H9 (cell line): Measurements from ENCODE around the gene REV1. TPM values are rescaled to one million over a fixed set of nuclear protein-coding genes. Genes with fewer than 3 reads are reported as not detected.

Experiments
- DNase-seq: peaks from one replicate; pipeline ENCODE4 v3.0.0-alpha.2; 2017
- H2AFZ ChIP-seq: one replicate; pipeline ENCODE4 v1.6.1; 2013; ENCODE audit warnings: mild to moderate bottlenecking, low read length, control low read depth, moderate library complexity
- H2AK5ac ChIP-seq: 2 replicates; pipeline ENCODE4 v1.6.1; 2013; ENCODE audit warnings: low read length, control low read depth, mixed read lengths; ENCODE audit not compliant: insufficient read length
- H2BK120ac ChIP-seq: one replicate; pipeline ENCODE4 v1.6.1; 2013; ENCODE audit warnings: low read depth, mild to moderate bottlenecking, low read length, control low read depth, inconsistent platforms; ENCODE audit not compliant: poor library complexity, severe bottlenecking
- H2BK12ac ChIP-seq: 2 replicates; pipeline ENCODE4 v1.6.1; 2013; ENCODE audit warnings: low read length, control low read depth, mixed read lengths, low read depth; ENCODE audit not compliant: insufficient read length
- H2BK15ac ChIP-seq: 2 replicates; pipeline ENCODE4 v1.6.1; 2013; ENCODE audit warnings: low read depth, low read length, control low read depth
- H2BK20ac ChIP-seq: one replicate; pipeline ENCODE4 v1.6.1; 2013; ENCODE audit warnings: low read depth, mild to moderate bottlenecking, low read length, control low read depth, inconsistent platforms; ENCODE audit not compliant: poor library complexity, severe bottlenecking
- H2BK5ac ChIP-seq: 2 replicates; pipeline ENCODE4 v1.6.1; 2013; ENCODE audit warnings: low read length, control low read depth, mixed read lengths; ENCODE audit not compliant: insufficient read length
- H3K14ac ChIP-seq: 2 replicates; pipeline ENCODE4 v1.6.1; 2013; ENCODE audit warnings: low read length, control low read depth; ENCODE audit not compliant: insufficient read depth
- H3K18ac ChIP-seq: 2 replicates; pipeline ENCODE4 v1.6.1; 2013; ENCODE audit warnings: low read depth, mild to moderate bottlenecking, mixed read lengths, low read length, control low read depth; ENCODE audit not compliant: insufficient read length
- H3K23ac ChIP-seq: 2 replicates; pipeline ENCODE4 v1.6.1; 2013; ENCODE audit warnings: low read length, control low read depth, mixed read lengths, low read depth; ENCODE audit not compliant: insufficient read length
- H3K23me2 ChIP-seq: 2 replicates; pipeline ENCODE4 v1.6.1; 2013; ENCODE audit warnings: low read depth, mild to moderate bottlenecking, mixed read lengths, low read length, control low read depth; ENCODE audit not compliant: insufficient read length, poor library complexity, severe bottlenecking
- H3K27ac ChIP-seq: 2 replicates; pipeline ENCODE4 v1.5.1; 2013; ENCODE audit warnings: low read length, control low read depth, mixed read lengths, low read depth; ENCODE audit not compliant: insufficient read length
- H3K27me3 ChIP-seq: 2 replicates; pipeline ENCODE4 v1.6.1; 2013; ENCODE audit warnings: low read length, control low read depth, inconsistent platforms; ENCODE audit not compliant: insufficient read depth
- H3K4ac ChIP-seq: 2 replicates; pipeline ENCODE4 v1.6.1; 2013; ENCODE audit warnings: low read depth, mild to moderate bottlenecking, control low read depth, inconsistent platforms, low read length, moderate library complexity
- H3K4me1 ChIP-seq: 2 replicates; pipeline ENCODE4 v1.6.1; 2013; ENCODE audit warnings: low read length, control low read depth, inconsistent platforms; ENCODE audit not compliant: insufficient read depth
- H3K4me2 ChIP-seq: 2 replicates; pipeline ENCODE4 v1.6.1; 2013; ENCODE audit warnings: low read length, control low read depth, mixed read lengths; ENCODE audit not compliant: insufficient read length, insufficient read depth
- H3K56ac ChIP-seq: 2 replicates; pipeline ENCODE4 v1.6.1; 2013; ENCODE audit warnings: low read depth, mild to moderate bottlenecking, mixed read lengths, low read length, control low read depth; ENCODE audit not compliant: insufficient read length
- H3K79me1 ChIP-seq: 2 replicates; pipeline ENCODE4 v1.6.1; 2013; ENCODE audit warnings: low read depth, mild to moderate bottlenecking, moderate library complexity, low read length, control low read depth, inconsistent platforms; ENCODE audit not compliant: insufficient read depth, poor library complexity, severe bottlenecking
- H3K79me2 ChIP-seq: 2 replicates; pipeline ENCODE4 v1.6.1; 2013; ENCODE audit warnings: low read length, control low read depth, inconsistent platforms; ENCODE audit not compliant: insufficient read depth
- H3K9ac ChIP-seq: 2 replicates; pipeline ENCODE4 v1.6.1; 2013; ENCODE audit warnings: low read length, control low read depth, mixed read lengths; ENCODE audit not compliant: insufficient read length; ENCODE audit errors: extremely low read depth
- H3K9me3 ChIP-seq: one replicate; pipeline ENCODE4 v1.6.1; 2013; ENCODE audit warnings: low read depth, low read length, inconsistent platforms; ENCODE audit not compliant: control insufficient read depth
- H3T11ph ChIP-seq: one replicate; pipeline ENCODE4 v1.6.1; 2013; ENCODE audit warnings: mild to moderate bottlenecking, low read length, control low read depth, inconsistent platforms
- H4K20me1 ChIP-seq: one replicate; pipeline ENCODE4 v1.6.1; 2013; ENCODE audit not compliant: control insufficient read depth, insufficient read length, insufficient read depth
- H4K5ac ChIP-seq: 2 replicates; pipeline ENCODE4 v1.6.1; 2013; ENCODE audit warnings: low read depth, mild to moderate bottlenecking, mixed read lengths, low read length, control low read depth; ENCODE audit not compliant: insufficient read length
- H4K8ac ChIP-seq: replicated peaks from 2 replicates; pipeline ENCODE4 v1.6.1; 2013; ENCODE audit warnings: low read length, control low read depth, mixed read lengths, low read depth; ENCODE audit not compliant: insufficient read length
- H4K91ac ChIP-seq: 2 replicates; pipeline ENCODE4 v1.6.1; 2013; ENCODE audit warnings: low read depth, mild to moderate bottlenecking, moderate library complexity, mixed read lengths, low read length, control low read depth; ENCODE audit not compliant: insufficient read length
- H3K27ac Mint-ChIP-seq, 3 experiments: 2 replicates in 2 of 3; 3 replicates in 1 of 3; pipeline ENCODE4 v1.8.0; 2020 to 2021; ENCODE audit warnings: mixed read lengths in 3 of 3, mild to moderate bottlenecking in 1 of 3, moderate library complexity in 1 of 3
- H3K27me3 Mint-ChIP-seq: 2 replicates; pipeline ENCODE4 v1.8.0; 2021; ENCODE audit warnings: low read depth, mild to moderate bottlenecking, moderate library complexity, mixed read lengths
- H3K36me3 Mint-ChIP-seq, 3 experiments: 2 replicates in 2 of 3; 3 replicates in 1 of 3; pipeline ENCODE4 v1.8.0; 2020 to 2021; ENCODE audit warnings: low read depth in 3 of 3, mixed read lengths in 3 of 3; ENCODE audit not compliant: insufficient read depth in 1 of 3
- H3K4me1 Mint-ChIP-seq, 2 experiments: 2 replicates each; pipeline ENCODE4 v1.8.0; 2020; ENCODE audit warnings: mixed read lengths in 2 of 2
- H3K4me3 Mint-ChIP-seq, 2 experiments: 2 replicates in 1 of 2; 3 replicates in 1 of 2; pipeline ENCODE4 v1.8.0; 2020 to 2021; ENCODE audit warnings: mild to moderate bottlenecking in 2 of 2, mixed read lengths in 2 of 2, moderate library complexity in 1 of 2
- H3K9me3 Mint-ChIP-seq, 2 experiments: 2 replicates in 1 of 2; 3 replicates in 1 of 2; pipeline ENCODE4 v1.8.0; 2020; ENCODE audit warnings: mild to moderate bottlenecking in 2 of 2, mixed read lengths in 2 of 2, moderate library complexity in 1 of 2
- WGBS: extraction: QIAGEN DNeasy Blood & Tissue Kit; methylation state at CpG from one replicate; pipeline ENCODE4 v1.1.7; 2013; ENCODE audit warnings: missing lambda C conversion rate, low lambda C conversion rate, mixed read lengths; ENCODE audit not compliant: insufficient read length; ENCODE audit errors: extremely low coverage; 5-methylcytosine and 5-hydroxymethylcytosine counted together
- total RNA-seq: library from RNA; stranded (reverse); gene quantifications from 2 replicates; pipeline ENCODE4 v1.2.1, GENCODE V29; 2021
- TF ChIP-seq, protein P1 (sequence below): fragments of 200-600 bp; sonication (generic); conservative IDR thresholded peaks from 3 replicates; pipeline ENCODE4 v1.8.0; 2021; ENCODE audit warnings: antibody characterized with exemption, mild to moderate bottlenecking

The REV1 gene
- total RNA-seq, 1 experiment from 2014 or later: 41.6 TPM

DNA sequence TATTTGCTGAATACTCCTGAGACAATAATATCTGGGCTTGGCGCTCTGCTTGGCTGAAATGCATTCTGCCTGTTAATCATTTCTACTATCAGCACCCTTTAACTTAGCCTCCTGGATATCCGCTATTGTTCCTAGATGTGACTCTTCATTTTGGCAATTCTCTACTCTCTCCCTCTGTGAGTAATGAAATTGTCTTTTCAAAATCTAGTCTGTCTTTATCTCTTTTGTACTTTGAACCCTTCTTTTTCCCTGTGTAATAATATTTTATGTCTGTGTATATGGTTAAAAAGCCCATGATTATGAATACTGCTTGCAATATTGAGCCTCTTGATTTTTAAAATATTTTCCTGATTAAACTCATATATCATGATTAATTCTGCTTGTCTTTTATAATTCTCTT lies 6.2 kb upstream of the REV1 start:
- peaks cover 2% of the 10 kb centered on the region; the same call in 1 of the 2 replicates for H3K27me3 Mint-ChIP-seq

More for the DNA sequence above, 6.2 kb upstream of the REV1 start:
- TF ChIP-seq, protein P1, sequence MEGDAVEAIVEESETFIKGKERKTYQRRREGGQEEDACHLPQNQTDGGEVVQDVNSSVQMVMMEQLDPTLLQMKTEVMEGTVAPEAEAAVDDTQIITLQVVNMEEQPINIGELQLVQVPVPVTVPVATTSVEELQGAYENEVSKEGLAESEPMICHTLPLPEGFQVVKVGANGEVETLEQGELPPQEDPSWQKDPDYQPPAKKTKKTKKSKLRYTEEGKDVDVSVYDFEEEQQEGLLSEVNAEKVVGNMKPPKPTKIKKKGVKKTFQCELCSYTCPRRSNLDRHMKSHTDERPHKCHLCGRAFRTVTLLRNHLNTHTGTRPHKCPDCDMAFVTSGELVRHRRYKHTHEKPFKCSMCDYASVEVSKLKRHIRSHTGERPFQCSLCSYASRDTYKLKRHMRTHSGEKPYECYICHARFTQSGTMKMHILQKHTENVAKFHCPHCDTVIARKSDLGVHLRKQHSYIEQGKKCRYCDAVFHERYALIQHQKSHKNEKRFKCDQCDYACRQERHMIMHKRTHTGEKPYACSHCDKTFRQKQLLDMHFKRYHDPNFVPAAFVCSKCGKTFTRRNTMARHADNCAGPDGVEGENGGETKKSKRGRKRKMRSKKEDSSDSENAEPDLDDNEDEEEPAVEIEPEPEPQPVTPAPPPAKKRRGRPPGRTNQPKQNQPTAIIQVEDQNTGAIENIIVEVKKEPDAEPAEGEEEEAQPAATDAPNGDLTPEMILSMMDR: no peak
- Histone ChIP-seq H2AFZ (no peak overlapping the region), H3K4me2 (no peak overlapping the region), H2AK5ac (no peak overlapping the region), H3K23me2 (no peaks in the 10 kb centered on the region), H4K5ac (no peak overlapping the region), H3K18ac (no peak overlapping the region), H4K91ac (no peak overlapping the region), H3K79me1 (no peaks in the 10 kb centered on the region), H3K4me1 (no peaks in the 10 kb centered on the region; the same call in 1 of the 2 replicates), H3K9me3 (no peaks in the 10 kb centered on the region), H3K56ac (no peak overlapping the region), H2BK15ac (no peak overlapping the region), H2BK12ac (no peak overlapping the region), H3K9ac (no peak overlapping the region), H4K8ac (no peak overlapping the region), H3K79me2 (no peaks in the 10 kb centered on the region), H3K27me3 (no peaks in the 10 kb centered on the region), H4K20me1 (no peaks in the 10 kb centered on the region), H3T11ph (no peak overlapping the region), H3K23ac (no peak overlapping the region), H2BK120ac (no peak overlapping the region), H2BK20ac (no peak overlapping the region), H2BK5ac (no peak overlapping the region), H3K27ac (no peak overlapping the region), H3K4ac (no peak overlapping the region), H3K14ac (no peak overlapping the region)
- DNase-seq: no peak
- peaks cover 10 to 15% of the 10 kb centered on the region in 2 experiments for H3K4me1 Mint-ChIP-seq
- H3K9me3 Mint-ChIP-seq: peaks cover 0 to 2% of the 10 kb centered on the region in 2 experiments; a peak in 2 of 5 replicates
- WGBS: no CpG with 5 or more reads among the region's 2 CpGs
- H3K4me3 Mint-ChIP-seq: no peak overlapping the region
- no peaks in the 10 kb centered on the region for H3K36me3 Mint-ChIP-seq
- no peak overlapping the region for H3K27ac Mint-ChIP-seq
